HG02623 (cell line): ENCODE measurements around the gene EFHD2.
"Not testable (repeated sequence)": the region's sequence is repeated elsewhere in the genome, so short reads cannot be mapped to it uniquely, and the experiment has no call there.

Experiments used
- ATAC-seq: cut with Tn5 transposase; IDR thresholded peaks from one replicate; pipeline ENCODE4 v1.9.1; 2021; ENCODE audit warnings: moderate library complexity; ENCODE audit not compliant: unreplicated experiment

Gene EFHD2

GRCh38 chr1:15451014-15451722 is 41.5 kb downstream of the EFHD2 start:
- ATAC-seq, result no peak

DNA sequence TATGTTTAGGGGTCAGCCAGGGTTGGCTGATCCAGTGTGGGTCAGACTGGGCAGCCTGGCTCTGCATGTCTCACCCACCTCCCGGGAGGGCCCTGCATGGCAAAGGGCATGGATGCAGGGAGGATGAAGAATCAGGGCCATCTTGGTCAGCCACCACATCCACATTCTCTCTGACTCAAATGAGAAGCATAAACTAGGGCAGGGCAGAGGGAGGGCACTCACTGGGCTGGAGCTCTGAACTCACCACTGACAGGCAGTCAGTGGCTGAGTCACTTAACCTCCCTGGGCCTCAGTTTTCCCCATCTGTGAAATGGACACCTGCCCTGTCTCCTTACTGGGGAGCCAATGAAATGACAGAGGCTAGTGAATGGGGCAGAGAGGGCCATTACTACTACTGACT is 42.5 kb downstream of the EFHD2 start:
- no peak for ATAC-seq

DNA sequence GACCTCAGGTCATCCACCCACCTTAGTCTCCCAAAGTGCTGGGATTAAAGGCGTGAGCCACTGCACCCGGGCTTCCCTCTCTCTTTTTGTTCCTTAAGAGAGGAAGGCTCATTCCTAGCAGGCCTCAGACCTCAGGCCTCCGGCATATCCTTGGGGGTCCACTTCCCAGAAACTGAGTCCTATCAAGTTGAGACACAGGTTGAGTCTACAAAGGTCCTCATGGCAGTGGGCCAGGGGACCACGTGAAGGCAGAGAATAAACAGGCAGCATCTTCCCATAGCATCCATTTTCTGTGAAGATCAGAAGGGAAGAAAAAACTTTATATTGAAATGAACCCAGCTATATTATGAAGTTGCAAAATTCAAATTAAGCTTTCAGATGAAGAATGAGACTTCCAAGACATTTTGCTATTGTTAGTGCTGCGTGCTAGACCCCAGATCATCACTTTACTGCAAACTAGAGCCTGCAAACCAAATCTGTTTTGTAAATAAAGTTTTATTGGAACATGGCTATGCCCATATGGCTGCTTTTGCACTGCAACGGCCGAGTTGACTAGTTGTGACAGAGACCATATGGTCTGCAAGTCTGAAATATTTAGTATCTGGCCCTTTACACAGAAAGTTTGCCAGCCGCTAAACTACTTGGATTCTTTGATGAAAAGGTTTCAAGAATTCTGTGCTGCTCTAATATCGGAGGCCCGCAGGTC is 43.3 kb downstream of the EFHD2 start:
- ATAC-seq, result no peak

DNA sequence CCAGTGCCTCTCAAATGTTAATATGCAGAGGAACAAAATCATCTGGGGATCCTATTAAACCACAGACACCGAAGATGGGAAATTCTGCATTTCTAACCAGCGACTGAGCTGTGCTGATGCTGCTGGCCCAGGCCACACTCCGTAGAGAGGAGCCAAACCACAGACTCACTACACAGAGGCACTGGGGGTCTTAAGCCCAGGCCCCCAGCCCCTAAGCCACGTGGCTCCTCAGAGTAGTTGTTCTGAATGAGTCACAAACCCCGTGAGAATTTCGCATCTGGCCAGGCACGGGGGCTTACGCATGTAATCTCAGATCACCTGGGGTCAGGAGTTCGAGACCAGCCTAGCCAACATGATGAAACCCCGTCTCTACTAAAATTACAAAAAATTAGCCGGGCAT is 44.0 kb downstream of the EFHD2 start:
- ATAC-seq, result no peak

DNA sequence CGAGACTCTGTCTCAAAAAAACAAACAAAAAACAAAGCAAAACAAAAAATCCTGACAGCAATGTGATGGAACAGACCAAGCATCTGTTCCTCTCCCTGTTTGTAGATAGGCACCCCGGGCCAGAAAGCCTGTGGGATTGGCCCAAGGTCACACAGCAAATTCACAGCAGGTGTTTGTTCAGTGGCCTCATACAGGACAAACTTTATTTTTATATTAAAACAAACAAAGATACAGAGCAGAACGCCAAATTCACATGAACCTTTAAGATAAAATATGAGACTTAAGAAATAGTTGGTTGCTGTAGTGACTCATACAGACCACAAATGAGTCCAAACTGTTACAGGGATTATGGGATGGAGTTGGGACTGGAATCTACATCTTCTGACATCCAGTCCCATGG is 44.6 kb downstream of the EFHD2 start:
- ATAC-seq, result no peak

- ATAC-seq, result no peak
Observed at GRCh38 chr1:15455522-15455921, 45.8 kb downstream of the EFHD2 start.

DNA sequence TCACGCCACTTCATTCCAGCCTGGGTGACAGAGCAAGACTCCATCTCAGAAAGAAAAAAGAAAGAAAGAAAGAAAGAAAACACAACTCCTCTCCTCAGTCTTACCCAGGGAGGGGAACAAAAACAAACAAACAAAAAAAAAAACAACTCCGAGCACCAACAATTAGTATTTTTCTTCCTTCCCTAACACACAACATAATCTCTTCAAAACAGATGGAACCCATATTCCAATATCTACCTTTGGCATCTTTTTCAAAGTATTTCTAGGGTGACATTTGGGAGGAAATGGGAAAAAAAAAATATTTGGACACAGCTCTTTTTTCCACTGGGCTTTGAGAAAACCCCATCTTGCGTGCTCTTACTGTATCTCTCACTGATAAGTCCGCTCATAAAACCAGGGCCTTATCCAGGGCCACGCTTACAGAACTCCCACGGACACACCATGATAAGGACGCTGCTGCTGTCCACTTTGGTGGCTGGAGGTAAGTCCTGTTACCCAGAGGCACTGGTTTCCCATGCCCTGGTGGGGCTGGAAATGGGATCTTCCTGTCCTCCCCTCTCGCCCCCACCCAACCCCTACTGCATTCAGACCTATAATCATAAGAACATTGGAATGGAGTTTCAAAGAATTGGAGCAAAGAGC is 46.7 kb downstream of the EFHD2 start, which contains the start of gene CELA2A:
CELA2A (plus strand) TSS at position 420 of the 642 bp plus-strand sequence; CDS start at position 442, 22 bp downstream.
- no peak for ATAC-seq

DNA sequence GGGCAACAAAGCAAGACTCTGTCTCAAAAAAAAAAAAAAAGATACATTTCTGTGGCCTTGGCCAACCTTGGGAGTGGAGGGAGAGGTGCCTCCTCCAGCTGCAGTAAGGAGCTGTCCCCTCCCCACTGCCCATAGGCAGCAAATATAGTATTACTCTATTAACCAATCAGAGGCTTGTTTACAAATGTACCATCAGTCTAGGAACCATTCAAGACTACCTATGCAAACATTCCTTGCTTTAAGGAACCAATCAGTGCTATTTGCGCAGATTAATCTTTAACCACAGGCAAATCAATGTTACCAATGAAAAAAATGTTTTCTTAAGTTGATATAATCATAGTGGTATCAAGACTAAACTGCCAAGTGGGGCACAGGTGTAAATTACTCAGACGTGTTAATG is 47.9 kb downstream of the EFHD2 start:
- no peak for ATAC-seq

GRCh38 chr1:15458388-15458787 is 48.7 kb downstream of the EFHD2 start:
- not testable (repeated sequence) for ATAC-seq

- ATAC-seq, result no peak
Observed at GRCh38 chr1:15459771-15460707, 50.4 kb downstream of the EFHD2 start.

- no peak for ATAC-seq
Observed at GRCh38 chr1:15460708-15461095, 51.0 kb downstream of the EFHD2 start.

DNA sequence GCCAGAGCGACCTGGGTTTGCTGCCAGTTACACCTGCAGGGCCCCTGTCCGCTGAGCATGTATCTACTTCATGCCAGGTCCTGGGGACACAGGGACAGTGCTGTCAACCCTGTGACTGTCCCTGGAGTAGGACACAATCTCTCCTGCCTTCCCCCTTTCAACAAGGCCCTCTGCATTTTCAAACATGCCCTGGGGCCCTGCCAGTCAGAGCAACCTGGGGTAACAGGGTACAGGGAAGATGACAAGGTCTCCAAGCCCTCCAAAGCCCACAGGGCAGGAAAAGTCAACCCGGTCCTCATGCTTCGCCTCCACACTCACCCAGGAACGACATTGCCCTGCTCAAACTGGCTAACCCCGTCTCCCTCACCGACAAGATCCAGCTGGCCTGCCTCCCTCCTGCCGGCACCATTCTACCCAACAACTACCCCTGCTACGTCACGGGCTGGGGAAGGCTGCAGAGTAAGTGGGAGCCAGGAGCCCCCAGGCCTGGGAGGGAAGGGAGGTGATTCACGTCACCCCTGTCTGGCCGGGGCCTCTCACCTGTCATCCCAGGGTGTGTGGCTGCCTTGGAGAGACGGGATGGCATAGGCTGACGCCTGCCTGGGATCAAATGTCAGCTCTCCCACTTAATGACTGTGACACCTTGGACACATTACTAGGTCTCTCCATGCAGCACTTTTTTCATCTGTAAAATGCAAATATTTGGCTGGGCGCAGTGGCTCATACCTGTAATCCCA is 53.5 kb downstream of the EFHD2 start:
- ATAC-seq, result not testable (repeated sequence)

DNA sequence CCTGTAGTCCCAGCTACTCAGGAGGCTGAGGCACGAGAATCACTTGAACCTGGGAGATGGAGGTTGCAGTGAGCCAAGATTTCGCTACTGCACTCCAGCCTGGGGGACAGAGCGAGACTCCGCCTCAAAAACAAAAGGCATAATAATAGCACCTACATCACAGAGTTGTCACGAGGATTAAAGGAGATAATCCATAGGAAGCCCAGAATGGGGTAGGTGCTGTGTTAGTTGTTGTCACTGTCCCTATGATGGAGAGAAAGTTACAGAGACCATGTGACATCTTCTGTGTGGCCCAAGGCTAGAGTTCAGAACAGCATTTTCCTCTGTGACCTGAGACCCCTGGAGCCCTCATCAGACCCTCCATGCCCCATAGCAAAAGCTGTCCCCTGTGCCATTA is 54.2 kb downstream of the EFHD2 start:
- not testable (repeated sequence) for ATAC-seq

- ATAC-seq, result no peak
Observed at GRCh38 chr1:15465674-15466073, 56.0 kb downstream of the EFHD2 start.

DNA sequence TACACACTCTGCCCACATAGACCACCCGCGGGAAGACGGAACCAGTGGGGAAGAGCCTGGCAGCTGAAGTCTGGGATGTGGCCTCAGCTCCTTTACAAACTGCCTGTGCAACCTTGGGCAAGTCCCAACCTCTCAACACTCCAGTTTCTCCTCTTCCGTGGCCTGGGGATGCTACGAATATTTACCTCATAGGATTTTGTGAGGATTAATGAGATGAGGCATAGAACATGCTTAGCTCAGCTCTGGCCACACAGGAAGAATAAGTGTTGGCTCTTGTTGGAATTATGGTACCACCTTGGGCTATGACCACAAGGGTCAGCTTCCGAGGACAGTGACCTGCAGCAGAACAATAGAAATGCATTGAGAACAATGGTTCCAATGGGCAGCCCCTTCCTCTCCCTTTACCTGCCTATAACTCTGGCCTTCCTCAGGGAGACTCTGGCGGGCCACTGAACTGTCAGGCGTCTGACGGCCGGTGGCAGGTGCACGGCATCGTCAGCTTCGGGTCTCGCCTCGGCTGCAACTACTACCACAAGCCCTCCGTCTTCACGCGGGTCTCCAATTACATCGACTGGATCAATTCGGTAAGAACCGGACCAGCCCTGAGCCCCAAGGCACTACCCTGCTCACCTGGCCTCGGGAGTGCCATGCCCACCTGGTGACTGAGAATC is 57.4 kb downstream of the EFHD2 start:
- ATAC-seq, result not testable (repeated sequence)

- ATAC-seq, result no peak
Observed at GRCh38 chr1:15468145-15468544, 58.5 kb downstream of the EFHD2 start.

DNA sequence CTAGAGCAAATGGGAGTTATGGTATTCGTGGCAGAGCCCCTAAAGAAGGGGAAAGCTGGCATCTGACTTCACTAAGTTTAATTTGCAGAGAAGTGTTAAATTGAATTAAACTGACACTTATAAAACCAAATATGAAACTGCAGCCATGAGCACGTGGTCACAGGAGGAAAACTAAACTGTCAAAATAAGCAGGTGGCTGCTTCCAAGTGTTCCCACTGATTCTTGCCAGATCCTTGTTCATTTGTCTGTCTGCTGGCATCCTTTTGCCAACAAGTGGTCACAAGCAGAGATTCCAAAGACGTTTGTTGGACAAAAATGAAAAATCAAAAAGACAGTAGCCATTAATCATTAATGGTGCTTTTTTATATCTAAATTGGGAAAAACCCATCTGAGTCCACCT is 59.7 kb downstream of the EFHD2 start:
- no peak for ATAC-seq

DNA sequence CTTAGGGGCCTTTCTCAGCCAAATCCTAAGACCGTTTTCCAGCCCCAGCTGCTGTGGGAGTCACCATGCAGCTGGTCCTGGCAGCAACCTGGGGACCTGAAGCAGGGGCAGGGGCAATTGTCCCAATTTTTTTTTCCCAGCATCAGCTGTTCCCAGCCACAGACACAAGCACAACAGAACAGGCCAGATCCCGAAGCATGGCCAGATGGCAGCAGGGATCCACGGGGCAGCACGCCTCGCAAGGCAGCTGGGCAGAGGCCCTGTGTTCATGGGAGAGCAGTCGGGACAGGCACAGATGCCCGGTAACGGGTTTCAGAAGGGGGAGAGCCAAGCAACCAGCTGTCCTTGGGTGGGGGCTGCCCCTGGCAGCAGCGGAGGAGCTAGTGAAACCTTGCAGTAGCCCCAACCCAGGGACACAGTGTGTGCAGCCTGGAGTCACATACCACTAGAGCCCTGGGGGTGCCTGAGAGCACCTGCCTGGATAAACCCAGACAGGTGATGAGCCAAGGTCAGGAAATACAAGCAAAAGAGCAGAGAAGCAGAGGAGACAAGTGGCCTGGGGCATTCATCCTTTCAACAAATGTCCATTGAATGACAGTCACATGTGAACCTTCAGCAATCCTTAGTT is 60.2 kb downstream of the EFHD2 start:
- not testable (repeated sequence) for ATAC-seq

DNA sequence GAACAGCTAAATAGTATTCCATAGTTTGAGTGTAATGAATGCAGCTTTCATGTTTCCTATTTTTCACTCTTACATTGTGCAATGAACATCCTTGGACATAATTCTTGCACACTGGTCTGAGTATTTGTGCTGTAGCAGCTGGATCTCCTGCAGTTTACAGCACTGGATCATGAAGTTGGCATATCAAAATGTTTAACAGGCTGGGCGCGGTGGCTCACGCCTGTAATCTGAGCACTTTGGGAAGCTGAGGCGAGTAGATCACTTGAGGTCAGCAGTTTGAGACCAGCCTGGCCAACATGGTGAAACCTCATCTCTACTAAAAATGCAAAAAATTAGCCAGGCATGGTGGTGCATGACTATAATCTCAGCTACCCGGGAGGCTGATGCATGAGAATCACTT is 61.4 kb downstream of the EFHD2 start:
- ATAC-seq, result not testable (repeated sequence)
